OCI-LY3 (cell line): ENCODE results near the gene LRRC4C.

Experiments
- CTCF ChIP-seq: fragments of 200-600, 300-600 bp; sonication (generic); IDR thresholded peaks from 2 replicates; pipeline ENCODE4 v1.5.1; 2014; ENCODE audit warnings: antibody characterized with exemption, low read length, low read depth
- EZH2phosphoT487 ChIP-seq: fragments of 200-600 bp; shearing (Covaris generic); IDR thresholded peaks from 2 replicates; pipeline ENCODE4 v1.6.1; 2018; ENCODE audit warnings: antibody characterized with exemption, mixed run types, low read depth

GRCh38 chr11:40235841-40236240 is 1223.6 kb downstream of the LRRC4C start:
- TF ChIP-seq CTCF (no peak), EZH2phosphoT487 (no peak)
